ENCODE measurements around the gene RAVER2.

The RAVER2 gene

DNA sequence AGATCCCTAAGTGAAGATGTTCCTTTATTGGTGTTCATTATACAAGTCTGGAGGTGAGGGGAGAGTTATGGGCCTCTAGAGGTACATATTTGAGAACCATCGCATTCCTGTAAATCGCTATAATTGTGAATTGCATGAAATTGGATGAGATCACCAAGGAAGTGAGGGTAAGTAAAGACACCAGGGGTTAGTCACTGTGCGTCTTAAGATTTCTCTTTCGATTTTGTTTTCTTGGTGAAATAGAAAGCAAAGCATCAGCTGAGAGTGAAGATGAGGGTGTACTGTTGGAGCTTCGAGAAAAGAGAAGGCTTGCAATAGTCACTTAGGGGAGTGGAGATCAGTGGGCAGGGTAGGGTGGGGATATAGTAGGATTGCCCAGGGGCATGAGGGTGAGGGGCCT, 82.1 kb downstream of the RAVER2 start:
- no peak overlapping the region for H3K4me3 ChIP-seq (replicated peaks; ENCODE audit: low read depth, low read length)
- no peak for TF ChIP-seq CTCF (IDR thresholded peaks at IDR 0.05; ENCODE audit: low read length, missing control alignments)

DNA sequence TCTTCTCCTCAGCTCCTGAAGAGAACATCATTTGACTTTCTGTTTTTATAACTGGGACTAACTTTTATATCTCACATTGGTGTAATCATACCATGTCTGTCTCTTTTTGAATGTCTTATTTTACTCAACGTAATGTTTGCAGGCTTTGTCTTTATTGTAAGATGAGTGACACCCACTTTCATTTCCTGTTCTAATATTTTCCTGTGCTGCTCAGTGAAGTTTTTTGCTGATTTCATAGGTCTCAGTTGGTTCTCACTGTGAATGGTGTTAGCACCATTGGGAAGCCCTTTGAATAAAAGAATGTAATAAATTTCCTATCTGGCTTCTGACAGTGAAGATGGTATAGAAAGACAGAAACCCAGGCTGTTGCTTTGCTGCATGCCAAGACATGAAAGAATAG, 84.0 kb downstream of the RAVER2 start:
- DNase-seq (ENCODE audit: low read depth), result no peak
- no peak for TF ChIP-seq CTCF (IDR thresholded peaks at IDR 0.05; ENCODE audit: low read length, missing control alignments)
- no peak overlapping the region for H3K4me3 ChIP-seq (replicated peaks; ENCODE audit: low read depth, low read length)

More for the DNA sequence above, 82.1 kb downstream of the RAVER2 start:
- no peak for DNase-seq (ENCODE audit: low read depth)

- DNase-seq (ENCODE audit: low read depth), result no peak
- no peak for TF ChIP-seq CTCF (IDR thresholded peaks at IDR 0.05; ENCODE audit: low read length, missing control alignments)
- no peak overlapping the region for H3K4me3 ChIP-seq (replicated peaks; ENCODE audit: low read depth, low read length)
Observed at GRCh38 chr1:64829411-64830029, 84.6 kb downstream of the RAVER2 start.

- no peak for DNase-seq (ENCODE audit: low read depth)
- no peak overlapping the region for H3K4me3 ChIP-seq (replicated peaks; ENCODE audit: low read depth, low read length)
- TF ChIP-seq CTCF (IDR thresholded peaks at IDR 0.05; ENCODE audit: low read length, missing control alignments), result no peak
Observed at GRCh38 chr1:64830030-64830651, 85.3 kb downstream of the RAVER2 start.

DNA sequence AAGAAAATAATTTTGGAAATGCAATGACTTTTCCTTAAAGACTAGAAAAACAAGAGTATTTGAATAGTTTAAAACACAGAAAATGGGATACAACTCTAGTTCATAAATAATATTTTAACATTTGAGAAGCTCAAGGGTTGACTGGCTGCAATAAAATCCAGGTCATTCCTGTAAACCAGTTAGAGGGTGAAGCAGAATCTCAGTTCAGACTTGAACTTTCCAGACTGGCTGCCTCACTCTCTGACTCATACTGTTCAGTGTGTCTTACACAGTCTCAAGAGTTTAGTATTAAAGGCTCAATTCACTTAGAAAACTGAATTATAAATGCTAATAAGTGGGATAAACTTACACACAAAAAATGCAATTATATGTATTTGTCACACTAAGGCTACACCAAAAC, 89.9 kb downstream of the RAVER2 start:
- peak; percentile 58 for DNase-seq (ENCODE audit: low read depth)
- no peak overlapping the region for H3K4me3 ChIP-seq (replicated peaks; ENCODE audit: low read depth, low read length)
- TF ChIP-seq CTCF (IDR thresholded peaks at IDR 0.05; ENCODE audit: low read length, missing control alignments), result no peak

DNA sequence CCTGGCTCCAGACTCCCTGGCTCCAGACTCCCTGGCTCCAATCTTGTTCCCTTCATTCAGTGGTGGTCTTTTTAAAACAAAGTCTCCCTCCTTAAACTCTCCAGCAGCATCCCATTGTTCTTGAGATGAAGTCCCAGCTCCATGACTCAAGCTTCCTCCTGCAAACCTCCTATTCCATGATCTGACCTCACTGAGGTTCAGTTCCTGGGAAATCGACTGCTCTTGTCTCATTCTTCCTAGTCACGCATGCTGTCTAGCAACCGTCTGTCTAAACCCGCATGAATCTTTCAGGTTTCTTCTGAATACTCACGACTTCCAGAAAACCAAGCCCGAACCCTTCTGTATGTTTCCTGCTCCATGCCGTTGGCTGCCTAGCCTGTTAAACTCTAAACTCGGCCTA, 91.9 kb downstream of the RAVER2 start:
- DNase-seq (ENCODE audit: low read depth), result peak; percentile 37
- TF ChIP-seq CTCF (IDR thresholded peaks at IDR 0.05; ENCODE audit: low read length, missing control alignments), result no peak
- H3K4me3 ChIP-seq (replicated peaks; ENCODE audit: low read depth, low read length), result no peak overlapping the region

GRCh38 chr1:64838486-64838885, 93.6 kb downstream of the RAVER2 start:
- no peak for DNase-seq (ENCODE audit: low read depth)
- no peak for TF ChIP-seq CTCF (IDR thresholded peaks at IDR 0.05; ENCODE audit: low read length, missing control alignments)
- no peak overlapping the region for H3K4me3 ChIP-seq (replicated peaks; ENCODE audit: low read depth, low read length)
